ENCODE measurements around the gene AMPH.

Gene AMPH

GRCh38 chr7:38463277-38464225 is 167.6 kb downstream of the AMPH start:
- peak; percentile 47 to 78 for DNase-seq (ENCODE audit: extremely low read depth in 1 of 2, low read depth in 1 of 2)

DNA sequence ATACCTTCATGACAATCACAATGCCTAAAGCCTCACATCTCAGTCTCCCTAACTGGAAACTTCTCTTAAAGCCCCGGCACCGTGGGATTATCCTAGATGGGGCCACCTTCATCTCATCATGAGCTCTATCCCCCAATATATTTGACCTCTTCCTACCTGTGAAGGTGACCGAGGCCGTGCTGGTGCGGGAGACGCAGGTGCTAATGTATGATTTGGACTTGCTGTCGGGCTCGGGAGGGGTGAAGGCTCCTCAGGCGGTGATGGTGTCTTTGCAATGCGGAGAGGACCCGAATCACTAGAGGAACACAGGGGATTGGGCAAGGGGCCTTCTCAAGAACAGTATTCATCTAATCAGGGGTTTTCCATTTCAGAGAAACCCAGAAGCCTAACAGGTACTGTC is 168.4 kb downstream of the AMPH start:
- no peak for DNase-seq (ENCODE audit: extremely low read depth in 1 of 2, low read depth in 1 of 2)

DNA sequence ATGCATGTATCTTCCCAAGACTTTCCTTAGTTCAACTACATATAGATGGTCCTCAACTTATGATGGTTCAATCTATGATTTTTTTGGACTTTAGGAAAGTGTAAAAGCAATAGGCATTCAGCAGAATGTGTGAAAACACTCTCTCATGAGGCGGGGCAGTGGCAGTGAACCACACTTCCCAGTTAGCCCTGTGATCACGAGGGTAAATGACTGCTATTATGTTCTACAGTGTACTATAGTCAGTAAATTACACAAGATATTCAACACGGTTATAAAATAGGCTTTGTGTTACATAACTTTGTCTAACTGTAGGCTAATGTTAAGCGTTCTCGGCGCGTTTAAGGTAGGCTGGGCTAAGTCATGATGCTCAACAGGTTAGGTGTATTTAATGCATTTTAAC is 169.3 kb downstream of the AMPH start:
- no peak for DNase-seq (ENCODE audit: extremely low read depth in 1 of 2, low read depth in 1 of 2)

DNA sequence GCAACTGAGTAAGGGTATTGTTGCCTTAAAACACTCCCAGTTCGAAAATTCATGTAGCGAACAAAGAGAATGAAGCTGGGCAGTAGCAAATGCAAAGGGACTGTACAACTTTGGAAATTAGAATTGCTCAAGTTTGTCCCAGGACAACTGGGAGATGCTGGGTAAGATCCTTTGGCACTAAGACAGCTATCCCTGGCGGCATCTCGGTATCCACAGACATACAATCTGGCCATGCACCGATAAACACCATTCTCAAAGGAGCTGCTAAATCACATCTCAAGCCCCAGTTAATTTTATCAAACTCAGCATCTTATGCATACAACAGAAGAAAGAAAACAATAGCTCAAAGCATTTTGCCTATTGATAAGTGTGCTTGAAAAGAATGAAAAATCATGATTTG is 177.3 kb downstream of the AMPH start:
- no peak for DNase-seq (ENCODE audit: extremely low read depth in 1 of 2, low read depth in 1 of 2)

GRCh38 chr7:38453168-38453567 is 178.0 kb downstream of the AMPH start:
- no peak for DNase-seq (ENCODE audit: extremely low read depth in 1 of 2, low read depth in 1 of 2)

DNA sequence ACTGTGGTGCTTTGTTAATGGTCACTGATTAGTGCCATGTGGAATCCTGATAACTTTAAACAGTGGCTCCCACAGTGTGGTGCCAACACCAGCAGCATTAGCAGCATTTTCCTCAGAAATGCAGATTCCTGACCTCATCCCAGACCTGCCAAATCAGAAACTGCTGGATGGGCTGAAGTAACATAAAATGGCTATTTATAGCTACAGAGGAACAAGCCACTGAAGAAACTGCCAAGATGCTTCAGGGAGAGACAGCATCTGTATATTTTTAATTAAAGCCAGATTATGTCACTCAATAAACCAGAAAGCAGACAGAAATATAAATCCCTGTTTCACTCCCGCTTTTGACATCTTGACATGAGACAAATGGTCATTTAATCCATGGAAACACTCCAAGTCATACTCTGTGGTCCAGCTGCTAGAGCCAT is 178.5 kb downstream of the AMPH start:
- no peak for DNase-seq (ENCODE audit: extremely low read depth in 1 of 2, low read depth in 1 of 2)

DNA sequence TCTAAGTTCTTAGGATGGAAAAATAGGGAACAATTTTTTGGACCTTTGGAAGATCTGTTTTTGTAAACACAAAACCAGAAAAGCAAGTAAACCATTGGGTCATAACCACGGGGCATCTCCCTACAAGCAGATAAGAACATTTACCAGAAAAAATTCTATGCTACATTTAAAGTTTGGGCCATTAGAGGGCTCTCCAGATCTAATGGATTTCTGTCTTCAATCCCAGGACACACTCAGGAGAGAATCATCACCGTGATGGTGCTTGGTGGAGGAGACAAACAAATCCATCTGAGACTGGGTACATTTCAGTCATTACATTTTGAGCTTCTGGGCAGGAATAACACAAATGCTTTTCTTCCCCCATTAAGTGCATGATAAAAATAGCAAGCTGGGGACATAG is 179.3 kb downstream of the AMPH start:
- DNase-seq (ENCODE audit: extremely low read depth in 1 of 2, low read depth in 1 of 2): no peak

DNA sequence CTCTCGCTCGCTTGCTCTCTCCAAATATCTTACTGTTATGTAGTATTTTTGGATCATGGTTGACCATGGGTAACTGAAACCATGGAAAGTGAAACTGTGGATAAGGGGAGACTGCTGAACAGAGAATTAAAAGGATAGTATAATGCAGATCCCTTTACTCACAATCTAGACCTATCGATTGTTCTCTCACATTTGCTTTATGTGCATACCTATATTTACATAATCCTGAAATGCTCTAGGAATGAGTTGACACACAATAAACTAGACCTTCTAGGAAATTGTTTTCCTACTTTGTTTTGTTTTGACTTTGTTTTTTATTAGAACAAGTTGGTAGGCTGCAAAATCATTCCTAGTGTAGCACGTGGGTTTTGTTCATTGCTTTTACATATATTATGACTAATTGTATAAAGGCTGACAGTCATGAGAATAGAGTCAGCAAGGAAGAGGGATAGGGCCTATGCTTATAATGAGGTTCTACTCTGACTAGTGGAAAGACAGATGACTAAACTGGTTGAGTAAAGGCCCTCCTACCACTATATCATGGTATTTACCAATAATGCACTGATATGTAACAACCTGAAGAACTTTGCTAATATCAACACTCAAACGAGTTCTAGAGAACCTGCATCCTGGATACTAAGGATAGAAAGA is 182.5 kb downstream of the AMPH start:
- no peak for DNase-seq (ENCODE audit: extremely low read depth in 1 of 2, low read depth in 1 of 2)

- DNase-seq (ENCODE audit: extremely low read depth in 1 of 2, low read depth in 1 of 2): no peak
These were observed 183.1 kb downstream of the AMPH start for GRCh38 chr7:38448054-38448453.

- DNase-seq (ENCODE audit: extremely low read depth in 1 of 2, low read depth in 1 of 2): no peak
These were observed 192.2 kb downstream of the AMPH start for GRCh38 chr7:38438970-38439369.

GRCh38 chr7:38432671-38433070 is 198.5 kb downstream of the AMPH start:
- DNase-seq (ENCODE audit: extremely low read depth in 1 of 2, low read depth in 1 of 2): no peak

GRCh38 chr7:38432080-38432479 is 199.1 kb downstream of the AMPH start:
- no peak for DNase-seq (ENCODE audit: extremely low read depth in 1 of 2, low read depth in 1 of 2)

GRCh38 chr7:38429057-38429456 is 202.1 kb downstream of the AMPH start:
- no peak for DNase-seq (ENCODE audit: extremely low read depth in 1 of 2, low read depth in 1 of 2)

DNA sequence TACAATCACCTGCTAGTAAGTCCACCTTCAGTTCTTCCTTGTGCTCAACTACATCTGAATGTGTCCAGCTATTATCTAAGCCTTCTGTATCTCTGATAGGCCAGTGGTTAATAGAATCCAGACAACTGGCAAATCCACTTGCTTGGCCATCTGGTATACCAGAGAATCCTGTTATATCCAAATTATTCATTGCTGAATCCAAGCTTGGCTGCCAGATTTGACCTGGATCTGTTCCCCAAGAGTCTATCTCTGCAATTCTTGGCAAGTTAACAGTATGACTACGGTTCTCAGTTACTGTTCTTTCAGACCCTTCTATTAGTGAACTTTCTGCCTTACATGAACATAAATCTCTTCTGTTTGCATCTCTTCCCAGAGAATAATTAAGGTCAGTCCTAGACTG is 203.1 kb downstream of the AMPH start:
- DNase-seq (ENCODE audit: extremely low read depth in 1 of 2, low read depth in 1 of 2): no peak

GRCh38 chr7:38427279-38427955 is 203.8 kb downstream of the AMPH start:
- DNase-seq (ENCODE audit: extremely low read depth in 1 of 2, low read depth in 1 of 2): no peak

- no peak for DNase-seq (ENCODE audit: extremely low read depth in 1 of 2, low read depth in 1 of 2)
These were observed 205.7 kb downstream of the AMPH start for GRCh38 chr7:38425509-38425908.

- DNase-seq (ENCODE audit: extremely low read depth in 1 of 2, low read depth in 1 of 2): no peak
These were observed 206.3 kb downstream of the AMPH start for GRCh38 chr7:38424750-38425463.

DNA sequence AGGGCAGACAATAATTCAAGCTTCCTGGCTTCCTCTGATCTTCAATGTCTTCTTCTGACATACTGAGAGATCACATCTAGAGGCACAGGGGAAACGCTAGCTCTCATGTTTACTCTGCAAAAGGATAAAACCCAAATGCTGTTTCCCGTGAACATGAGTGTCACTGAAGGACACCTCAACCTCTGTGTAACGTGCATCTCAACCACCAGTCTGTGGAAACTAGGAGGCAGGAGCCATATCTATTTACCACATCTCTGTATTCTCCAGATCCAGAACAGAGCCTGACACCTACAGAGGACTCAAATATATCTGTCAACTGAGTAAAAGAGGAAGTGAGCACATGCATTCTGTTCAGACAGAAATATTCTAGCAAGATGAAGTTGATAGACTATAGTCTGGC is 217.4 kb downstream of the AMPH start:
- DNase-seq (ENCODE audit: extremely low read depth in 1 of 2, low read depth in 1 of 2): no peak

DNA sequence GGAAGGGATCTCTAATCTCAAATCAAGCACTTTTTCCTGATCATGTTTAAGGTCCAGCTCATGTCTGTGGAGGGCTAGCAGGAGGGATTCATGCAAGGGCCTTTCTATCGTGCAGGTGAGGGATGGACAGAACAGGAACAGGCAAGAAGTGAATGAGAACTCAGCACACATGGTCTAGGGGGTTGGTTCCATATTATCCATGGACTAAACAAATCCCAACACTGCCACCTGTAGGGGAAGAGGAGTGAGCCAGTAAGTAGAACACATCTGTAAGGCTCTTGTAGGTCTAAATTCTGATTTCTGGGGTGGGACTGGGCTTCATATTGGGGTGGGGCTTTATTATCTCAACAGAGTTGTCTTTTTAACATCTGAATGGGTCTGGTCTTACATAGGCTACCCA is 219.8 kb downstream of the AMPH start:
- no peak for DNase-seq (ENCODE audit: extremely low read depth in 1 of 2, low read depth in 1 of 2)

DNA sequence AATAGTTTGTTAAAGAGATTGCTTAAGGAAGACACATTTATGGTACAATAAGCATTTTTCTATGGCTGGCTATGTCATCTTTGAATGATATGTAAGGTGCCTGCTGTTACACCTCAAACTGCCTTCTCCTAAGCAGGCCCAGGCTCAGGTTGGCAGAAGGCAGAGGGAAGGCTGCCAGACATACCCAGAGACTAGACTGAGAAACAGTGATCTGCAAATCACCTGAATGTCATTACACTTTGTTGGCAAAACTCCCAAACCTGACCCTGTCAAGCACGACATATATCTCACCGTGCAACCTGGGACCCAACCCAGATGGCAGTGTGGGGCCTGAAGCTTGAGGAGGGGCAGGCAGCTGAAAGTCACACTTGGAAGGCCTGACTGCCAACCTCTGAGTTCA is 221.1 kb downstream of the AMPH start:
- DNase-seq (ENCODE audit: extremely low read depth in 1 of 2, low read depth in 1 of 2): no peak

DNA sequence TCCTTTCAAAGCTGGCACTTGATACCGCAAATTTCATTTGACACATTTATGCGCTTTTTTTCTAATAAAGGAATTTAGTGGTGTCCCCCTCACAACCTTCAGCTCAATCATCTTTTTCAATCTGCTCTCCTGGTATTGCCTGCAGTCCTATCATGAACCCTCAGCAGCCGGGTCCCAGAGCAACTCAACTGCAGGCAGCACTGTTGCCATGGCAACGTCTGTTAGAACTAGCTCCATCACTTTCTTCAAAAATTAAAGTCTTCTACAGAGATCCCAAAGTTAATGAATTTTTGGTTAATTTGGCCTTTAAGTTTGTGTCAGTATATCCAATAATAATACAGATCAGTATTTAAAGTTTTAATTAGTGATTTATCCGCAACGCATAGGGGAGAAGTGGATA is 221.6 kb downstream of the AMPH start:
- no peak for DNase-seq (ENCODE audit: extremely low read depth in 1 of 2, low read depth in 1 of 2)

All from stimulated activated CD8-positive, alpha-beta memory T cell treated with anti-CD3 and anti-CD28 coated beads, Interleukin-7, amount 100 ng/mL, for 48 hours (primary cell).